Measurements from ENCODE around the gene STAT1.

STAT1 gene

DNA sequence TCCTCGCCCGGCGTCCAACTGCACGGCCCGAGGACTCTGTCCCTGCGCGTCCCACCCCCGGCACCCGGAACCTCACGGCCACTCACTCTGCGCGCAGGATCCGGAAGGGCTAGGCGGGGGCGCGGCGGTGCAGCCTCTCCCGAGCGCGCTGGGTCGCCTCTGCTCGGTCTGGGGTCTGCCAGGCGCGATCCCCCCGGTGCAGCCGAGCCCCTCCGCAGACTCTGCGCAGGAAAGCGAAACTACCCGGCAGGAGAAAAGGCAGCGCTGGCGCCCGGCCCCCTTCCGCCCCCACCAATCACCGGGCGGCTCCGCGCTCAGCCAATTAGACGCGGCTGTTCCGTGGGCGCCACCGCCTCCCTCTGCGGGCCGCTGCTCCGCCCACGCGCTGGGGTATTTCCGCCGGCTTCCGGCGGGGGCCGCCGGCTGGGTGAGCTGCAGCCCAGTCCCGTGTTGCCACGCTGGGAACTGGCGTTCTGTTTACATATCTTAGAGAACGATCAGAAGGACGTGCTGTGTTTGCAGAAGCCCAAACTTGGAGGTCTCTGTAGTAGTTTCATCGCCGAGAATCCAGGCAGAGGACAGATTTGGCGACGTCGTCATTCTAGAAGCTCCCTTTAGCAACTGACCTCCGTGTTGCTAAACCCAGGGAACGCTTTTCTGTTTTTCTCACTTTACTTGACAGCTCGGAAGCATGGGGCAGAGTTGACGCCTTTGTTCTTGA lies at the start of gene STAT1:
Gene STAT1, minus strand, starts transcription at position 240 of the 721 bp plus-strand sequence. CDS start 4,168 bp downstream, outside the sequence.
- Mint-ChIP-seq H3K4me3 (no peak within 1 kb of the TSS), H3K27ac (no peak within 1 kb of the TSS), H3K36me3 (ENCODE audit: low read depth) (peaks cover 31% of the 10 kb centered on the region), H3K27me3 (no peaks in the 10 kb centered on the region), H3K9me3 (peaks cover 12% of the 10 kb centered on the region), H3K4me1 (ENCODE audit: low read depth) (peaks cover 43% of the 10 kb centered on the region)

DNA sequence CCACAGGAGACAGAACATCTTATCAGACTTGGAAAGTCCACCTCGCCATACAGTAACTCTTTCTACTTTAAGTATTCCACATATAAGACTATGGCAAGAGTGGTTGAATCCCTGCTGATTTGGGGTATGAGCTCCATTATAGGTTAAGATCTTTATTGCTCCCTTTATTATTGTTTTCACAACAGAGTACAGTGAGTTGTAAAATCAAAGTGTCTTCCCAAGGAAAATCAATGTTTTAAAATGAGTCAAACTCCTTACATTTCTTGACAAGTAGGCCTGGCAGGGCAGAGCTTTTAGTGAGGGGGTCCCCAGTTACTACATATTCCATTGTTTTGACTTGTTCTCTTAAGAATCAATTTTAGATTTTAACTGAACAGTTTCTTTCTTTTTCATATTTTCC lies 49.6 kb upstream of the STAT1 start:
- Mint-ChIP-seq H3K9me3 (no peaks in the 10 kb centered on the region), H3K4me3 (peak overlapping the region; percentile 58), H3K27ac (peak overlapping the region; percentile 83), H3K36me3 (ENCODE audit: low read depth) (peaks cover 74% of the 10 kb centered on the region), H3K27me3 (no peaks in the 10 kb centered on the region), H3K4me1 (ENCODE audit: low read depth) (peaks cover 90% of the 10 kb centered on the region)

DNA sequence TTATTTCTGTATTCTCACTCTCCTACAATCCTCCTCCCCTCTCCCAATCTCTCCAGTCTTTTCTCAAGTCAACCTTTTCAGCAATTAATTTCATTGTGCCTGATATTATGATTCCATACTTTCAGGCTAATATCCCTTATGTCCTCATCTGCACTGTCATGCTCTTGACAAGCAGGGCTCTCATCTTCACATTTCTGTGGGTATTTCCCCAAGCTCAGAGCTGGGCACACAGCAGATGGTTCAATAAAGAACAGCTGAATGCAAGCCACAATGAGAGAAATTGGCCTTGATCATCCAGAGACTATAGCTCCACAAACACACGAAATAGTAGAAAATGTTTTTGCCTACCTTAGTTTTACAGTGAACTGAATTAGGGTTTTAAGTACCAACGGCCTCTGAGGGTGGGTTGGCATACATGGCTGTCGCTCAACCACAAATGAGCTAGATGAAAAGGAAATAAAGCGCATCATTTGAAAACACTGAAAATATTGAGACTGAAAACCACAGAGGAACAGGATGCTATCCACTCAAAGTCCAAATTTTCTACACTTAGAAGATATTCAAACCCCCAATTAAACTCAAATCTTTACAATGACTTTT lies 47.5 kb upstream of the STAT1 start:
- peaks cover 66% of the 10 kb centered on the region for H3K36me3 Mint-ChIP-seq (ENCODE audit: low read depth)
- H3K27me3 Mint-ChIP-seq: no peaks in the 10 kb centered on the region
- H3K4me3 Mint-ChIP-seq: peak overlapping the region; percentile 35
- H3K9me3 Mint-ChIP-seq: no peaks in the 10 kb centered on the region
- H3K27ac Mint-ChIP-seq: peak overlapping the region; percentile 88
- H3K4me1 Mint-ChIP-seq (ENCODE audit: low read depth): peaks cover 79% of the 10 kb centered on the region

DNA sequence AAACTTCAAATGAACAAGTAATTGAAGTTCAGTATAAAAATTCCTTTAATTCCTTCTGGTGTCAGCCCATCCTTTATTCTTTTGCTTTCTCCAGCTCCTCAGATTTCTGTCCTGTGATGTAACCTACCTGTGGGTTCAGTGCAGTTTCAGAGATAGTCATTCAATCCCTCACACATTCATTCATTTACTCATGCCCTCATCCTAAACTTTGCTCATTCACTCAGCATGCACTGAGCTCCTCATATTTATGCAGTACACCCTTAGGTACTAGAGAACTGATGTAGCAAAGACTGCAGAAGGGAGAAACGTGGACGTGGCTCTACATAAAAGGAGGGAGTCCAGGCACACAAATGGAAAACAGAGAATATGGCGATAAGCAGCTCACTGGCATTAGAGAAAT lies 45.3 kb upstream of the STAT1 start:
- peaks cover 68% of the 10 kb centered on the region for H3K36me3 Mint-ChIP-seq (ENCODE audit: low read depth)
- H3K27me3 Mint-ChIP-seq: no peaks in the 10 kb centered on the region
- H3K27ac Mint-ChIP-seq: peak overlapping the region; percentile 16
- H3K4me1 Mint-ChIP-seq (ENCODE audit: low read depth): peaks cover 73% of the 10 kb centered on the region
- H3K4me3 Mint-ChIP-seq: no peak overlapping the region
- H3K9me3 Mint-ChIP-seq: no peaks in the 10 kb centered on the region

DNA sequence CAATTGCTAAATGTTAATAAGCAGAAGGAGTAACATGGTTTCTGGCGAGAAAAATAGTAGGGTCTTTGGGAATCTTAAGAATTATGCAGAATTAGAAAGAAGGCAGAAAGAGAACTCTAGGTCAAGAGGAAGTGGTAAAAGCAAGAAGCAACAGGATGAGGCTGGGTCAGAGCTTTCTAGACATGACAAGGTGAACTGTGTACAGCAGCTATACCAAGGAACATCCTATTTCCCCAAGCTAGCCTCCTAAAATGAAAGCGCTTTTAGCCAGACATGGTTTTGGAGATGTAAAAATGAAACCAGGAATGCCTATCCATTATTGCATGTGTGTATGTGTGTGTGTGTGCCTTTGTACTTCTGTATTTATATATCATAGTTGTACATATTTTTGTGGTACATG lies 42.3 kb upstream of the STAT1 start:
- peaks cover 43% of the 10 kb centered on the region for H3K4me1 Mint-ChIP-seq (ENCODE audit: low read depth)
- peak overlapping the region; percentile 40 for H3K4me3 Mint-ChIP-seq
- peaks cover 48% of the 10 kb centered on the region for H3K36me3 Mint-ChIP-seq (ENCODE audit: low read depth)
- H3K9me3 Mint-ChIP-seq: no peaks in the 10 kb centered on the region
- H3K27ac Mint-ChIP-seq: peak overlapping the region; percentile 69
- H3K27me3 Mint-ChIP-seq: no peaks in the 10 kb centered on the region

DNA sequence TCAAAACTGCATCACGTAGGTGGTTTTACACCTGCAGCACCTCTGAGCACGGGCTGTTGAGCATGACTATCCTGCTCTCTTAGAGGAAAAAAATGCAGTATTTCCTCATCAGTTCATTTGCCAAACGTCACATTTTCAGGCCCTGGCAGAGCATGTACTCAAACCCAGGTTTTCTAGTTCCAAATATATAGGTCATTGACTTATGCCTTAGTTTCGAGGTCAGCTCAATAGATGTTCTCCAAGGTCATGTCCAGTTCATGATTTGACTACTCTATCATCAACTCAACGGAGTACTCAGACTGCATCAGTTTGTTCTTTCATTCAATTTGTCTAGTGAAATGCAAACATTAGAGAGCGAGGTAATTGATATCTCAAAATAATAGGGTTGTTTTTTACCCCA lies 39.3 kb upstream of the STAT1 start:
- no peak overlapping the region for H3K4me3 Mint-ChIP-seq
- H3K4me1 Mint-ChIP-seq (ENCODE audit: low read depth): peaks cover 25% of the 10 kb centered on the region
- H3K27ac Mint-ChIP-seq: no peak overlapping the region
- H3K27me3 Mint-ChIP-seq: no peaks in the 10 kb centered on the region
- no peaks in the 10 kb centered on the region for H3K9me3 Mint-ChIP-seq
- peaks cover 28% of the 10 kb centered on the region for H3K36me3 Mint-ChIP-seq (ENCODE audit: low read depth)

DNA sequence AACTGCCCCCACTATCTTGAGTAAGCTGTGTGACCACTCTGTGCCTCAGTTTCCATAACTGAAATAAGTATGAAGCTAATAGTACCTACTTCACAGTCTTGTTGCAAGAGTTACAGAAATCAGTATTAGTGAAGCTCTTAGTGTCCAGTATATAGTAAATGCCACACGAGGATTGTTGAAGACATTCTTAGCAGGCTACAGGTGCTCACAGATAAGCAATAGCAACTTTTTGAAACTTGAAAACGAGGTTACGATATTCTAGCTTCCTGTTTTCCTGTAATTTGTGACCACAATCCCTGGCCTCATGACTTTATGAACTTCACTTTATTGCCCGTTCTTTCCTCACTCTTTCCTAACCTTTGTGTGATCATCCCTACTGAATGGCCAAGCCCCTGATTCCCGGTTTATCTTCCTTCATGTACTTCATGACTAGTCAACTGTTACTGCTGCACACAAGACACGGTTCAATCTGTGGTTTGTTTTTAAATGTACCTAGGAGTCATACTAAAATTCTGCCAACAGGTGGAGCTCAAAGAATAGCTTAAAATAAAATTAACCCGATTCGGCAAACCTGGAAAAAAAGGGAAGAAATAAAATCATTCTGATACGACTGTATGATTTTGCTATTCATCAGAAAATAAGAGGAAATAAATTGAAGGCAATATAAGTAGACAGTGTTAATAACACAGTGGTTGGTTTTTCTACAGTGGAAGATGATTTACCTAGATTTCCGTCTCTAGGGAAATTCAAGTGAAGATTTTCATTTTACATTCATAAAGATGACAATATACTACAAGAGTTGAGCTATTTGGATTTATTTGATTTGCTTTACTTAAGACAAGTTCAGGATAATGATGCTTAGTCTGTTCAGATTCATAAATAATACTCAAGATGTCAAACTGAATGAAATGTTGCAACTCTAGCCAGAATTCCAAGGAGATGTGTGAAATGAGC lies 38.1 kb upstream of the STAT1 start:
- Mint-ChIP-seq H3K27ac (no peak overlapping the region), H3K4me1 (ENCODE audit: low read depth) (peaks cover 22% of the 10 kb centered on the region), H3K9me3 (no peaks in the 10 kb centered on the region), H3K4me3 (no peak overlapping the region), H3K36me3 (ENCODE audit: low read depth) (peaks cover 30% of the 10 kb centered on the region), H3K27me3 (no peaks in the 10 kb centered on the region)

DNA sequence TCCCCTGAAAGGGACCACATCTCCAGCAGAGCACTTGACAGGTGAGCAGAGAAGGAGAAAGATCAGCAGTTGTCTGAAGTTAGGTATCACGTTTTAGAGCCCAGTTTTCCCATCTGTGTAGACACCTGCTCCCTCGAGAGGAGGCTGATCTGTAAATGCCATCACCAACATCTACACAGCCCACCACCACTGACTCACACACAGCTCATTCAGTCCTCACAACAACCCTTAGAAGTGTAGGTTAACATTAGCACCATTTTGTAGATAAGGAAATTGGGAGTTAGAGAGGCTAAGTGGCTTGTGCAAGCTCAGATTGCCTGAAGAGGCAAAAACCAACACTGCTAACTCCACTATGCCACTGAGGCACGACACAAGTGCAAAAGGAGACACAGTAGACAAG lies 37.2 kb upstream of the STAT1 start:
- Mint-ChIP-seq H3K4me3 (no peak overlapping the region), H3K4me1 (ENCODE audit: low read depth) (peaks cover 12% of the 10 kb centered on the region), H3K36me3 (ENCODE audit: low read depth) (peaks cover 26% of the 10 kb centered on the region), H3K27me3 (no peaks in the 10 kb centered on the region), H3K27ac (no peak overlapping the region), H3K9me3 (no peaks in the 10 kb centered on the region)

DNA sequence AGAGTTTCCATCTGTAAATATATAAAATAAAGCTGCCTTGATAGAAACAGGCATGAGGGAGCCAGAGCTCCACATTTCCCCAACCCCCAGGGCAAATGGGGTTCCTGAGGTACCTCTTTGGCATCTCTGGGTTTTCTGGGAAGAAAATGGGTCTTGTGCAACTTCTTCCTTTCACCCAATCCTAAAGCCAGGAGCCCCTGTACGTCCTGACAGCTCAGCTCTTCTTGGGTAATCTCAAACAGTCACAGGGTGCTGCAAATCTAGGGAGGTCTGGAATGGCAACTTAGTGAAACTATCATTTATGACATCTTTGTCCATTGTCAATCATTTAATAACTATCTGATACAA lies 36.6 kb upstream of the STAT1 start:
- Mint-ChIP-seq H3K4me3 (no peak overlapping the region), H3K4me1 (ENCODE audit: low read depth) (peaks cover 7% of the 10 kb centered on the region), H3K27me3 (no peaks in the 10 kb centered on the region), H3K9me3 (no peaks in the 10 kb centered on the region), H3K36me3 (ENCODE audit: low read depth) (peaks cover 24% of the 10 kb centered on the region), H3K27ac (peak overlapping the region; percentile 22)

DNA sequence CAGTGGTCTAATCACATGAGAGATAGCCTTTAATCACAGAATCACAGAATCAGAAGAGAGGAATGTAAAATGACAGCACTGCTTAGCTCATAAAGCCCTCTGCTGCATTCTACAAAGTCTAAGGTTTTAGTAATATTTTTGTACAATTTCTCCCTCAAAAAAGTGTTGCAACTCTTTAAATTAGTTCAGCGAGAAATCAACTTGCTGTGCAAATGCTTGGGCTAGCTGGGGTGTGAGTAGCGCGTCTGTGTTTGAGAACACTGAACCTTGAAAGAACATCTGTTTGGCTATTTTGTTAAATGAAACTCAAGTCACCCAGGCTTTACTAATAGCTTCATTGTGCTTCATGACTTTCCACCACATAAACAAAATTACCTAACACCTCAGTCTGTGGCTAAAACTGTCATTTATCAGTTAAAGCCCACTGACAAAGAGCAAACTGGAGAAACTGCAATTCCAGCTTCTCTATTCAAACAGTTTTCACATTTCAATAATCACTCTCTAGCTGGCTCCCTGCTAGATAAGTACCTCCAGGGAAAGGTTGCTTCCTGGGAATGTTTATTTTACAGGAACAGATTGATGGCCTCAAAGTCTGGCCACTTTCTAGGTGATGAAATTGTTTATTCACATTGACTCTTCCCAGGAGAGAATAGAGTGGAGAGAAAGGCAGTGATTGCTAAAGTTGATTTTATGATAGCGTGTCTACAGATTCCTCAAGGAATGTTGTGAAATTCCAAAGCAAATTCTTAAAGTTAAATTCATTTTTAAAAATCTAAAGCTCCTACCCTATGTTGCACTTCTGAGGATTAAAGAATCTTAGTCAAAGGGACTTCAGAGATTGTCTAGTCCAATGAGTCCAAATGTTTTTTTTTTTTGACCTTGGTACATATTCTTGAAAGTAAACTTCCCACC lies 36.0 kb upstream of the STAT1 start:
- peaks cover 29% of the 10 kb centered on the region for H3K36me3 Mint-ChIP-seq (ENCODE audit: low read depth)
- H3K9me3 Mint-ChIP-seq: no peaks in the 10 kb centered on the region
- peaks cover 6% of the 10 kb centered on the region for H3K4me1 Mint-ChIP-seq (ENCODE audit: low read depth)
- no peaks in the 10 kb centered on the region for H3K27me3 Mint-ChIP-seq
- H3K27ac Mint-ChIP-seq: no peak overlapping the region
- no peak overlapping the region for H3K4me3 Mint-ChIP-seq

DNA sequence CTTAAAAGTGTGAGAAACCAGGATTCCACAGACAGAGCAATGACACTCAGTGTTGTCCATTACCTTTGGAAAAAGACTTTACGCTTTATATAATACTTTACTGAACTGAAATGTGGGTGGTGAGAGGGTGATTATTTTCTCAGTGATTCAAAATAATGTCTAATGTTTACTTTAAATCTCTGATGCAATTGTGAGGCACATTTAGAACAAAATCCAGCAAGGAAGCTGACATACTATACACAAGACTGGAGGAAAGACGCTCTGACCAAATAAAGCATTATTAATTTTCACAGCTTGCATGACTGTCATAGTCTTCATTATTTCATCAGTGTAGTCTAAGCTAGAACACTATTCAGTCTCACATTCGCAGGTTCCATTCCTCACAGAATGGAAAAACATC lies 34.1 kb upstream of the STAT1 start:
- H3K4me3 Mint-ChIP-seq: no peak overlapping the region
- H3K27ac Mint-ChIP-seq: no peak overlapping the region
- H3K36me3 Mint-ChIP-seq (ENCODE audit: low read depth): peaks cover 26% of the 10 kb centered on the region
- H3K27me3 Mint-ChIP-seq: no peaks in the 10 kb centered on the region
- H3K9me3 Mint-ChIP-seq: peaks cover 6% of the 10 kb centered on the region
- H3K4me1 Mint-ChIP-seq (ENCODE audit: low read depth): peaks cover 6% of the 10 kb centered on the region

DNA sequence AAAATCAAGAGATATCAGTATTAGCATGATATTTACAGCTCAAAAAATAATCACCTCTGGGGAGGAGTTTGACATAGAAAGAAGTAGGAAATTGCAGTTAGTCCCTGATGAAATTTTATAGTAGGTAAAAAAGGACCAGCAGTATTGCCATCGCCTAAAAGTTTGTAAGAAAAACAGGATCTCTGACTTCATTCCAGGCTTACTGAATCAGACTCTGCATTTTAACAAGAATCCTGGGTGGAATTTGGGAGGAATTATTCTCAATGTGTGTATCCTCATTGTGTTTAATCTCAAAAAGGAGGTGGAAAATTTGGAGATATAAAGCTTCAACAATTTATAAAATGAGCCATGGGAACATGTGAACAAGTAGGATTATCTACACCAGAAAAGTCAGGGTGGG lies 31.2 kb upstream of the STAT1 start:
- Mint-ChIP-seq H3K36me3 (ENCODE audit: low read depth) (peaks cover 30% of the 10 kb centered on the region), H3K4me1 (ENCODE audit: low read depth) (peaks cover 14% of the 10 kb centered on the region), H3K27me3 (no peaks in the 10 kb centered on the region), H3K4me3 (no peak overlapping the region), H3K9me3 (peaks cover 6% of the 10 kb centered on the region), H3K27ac (no peak overlapping the region)

DNA sequence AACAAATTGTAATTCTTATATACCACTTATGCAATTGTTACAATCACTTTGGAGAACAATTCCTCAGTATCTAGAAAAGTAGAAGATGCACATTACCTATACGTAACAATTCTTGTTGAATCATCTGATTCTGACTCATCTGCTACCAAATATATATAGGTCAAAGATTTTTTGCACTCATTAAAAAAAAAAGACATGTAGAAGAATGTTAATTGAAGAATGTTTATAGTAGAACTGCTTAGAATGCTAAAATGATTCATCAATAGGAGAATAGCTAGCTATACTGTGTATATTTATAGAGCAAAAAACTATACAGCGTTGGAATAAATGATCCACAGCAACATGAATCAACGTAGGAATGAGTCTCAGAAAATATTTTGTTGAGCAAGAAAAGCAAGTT lies 29.5 kb upstream of the STAT1 start:
- no peak overlapping the region for H3K27ac Mint-ChIP-seq

DNA sequence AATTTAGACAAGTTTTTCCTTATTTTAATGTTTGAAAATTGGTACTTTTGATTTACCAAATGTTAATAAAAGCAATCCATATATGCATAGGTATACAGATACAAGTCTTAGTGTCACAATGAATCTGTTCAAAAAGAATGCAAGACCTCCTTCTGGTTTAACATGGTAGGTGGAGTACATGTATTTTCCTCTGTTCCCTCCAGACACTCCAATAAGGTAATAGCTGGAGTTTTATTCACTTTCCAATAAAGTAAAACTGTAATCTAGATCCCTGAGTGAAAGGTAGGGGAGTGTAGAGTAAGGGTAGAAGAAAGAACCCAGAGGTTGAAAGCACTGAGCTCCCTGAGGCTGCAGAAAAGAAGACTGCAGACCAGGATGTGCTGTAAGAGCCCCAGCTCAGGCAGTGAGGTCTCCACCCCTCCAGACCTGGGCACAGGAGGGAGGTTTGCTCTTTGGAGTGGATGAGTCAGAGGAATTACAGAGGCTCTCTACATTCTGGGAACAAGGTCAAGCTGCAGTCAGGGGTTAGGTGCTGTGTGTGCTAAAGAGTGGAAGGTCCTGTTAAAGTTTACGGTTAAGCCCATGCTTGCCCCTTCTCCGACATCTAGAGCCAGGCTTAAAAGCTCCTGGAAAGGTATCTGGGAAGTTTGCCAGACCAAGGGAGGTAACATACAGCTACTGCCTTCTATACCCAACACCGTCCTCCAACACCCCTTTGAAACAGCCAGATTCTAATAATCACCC lies 27.6 kb upstream of the STAT1 start:
- Mint-ChIP-seq H3K9me3 (peaks cover 6% of the 10 kb centered on the region), H3K27me3 (no peaks in the 10 kb centered on the region), H3K27ac (peak overlapping the region; percentile 9), H3K4me1 (ENCODE audit: low read depth) (peaks cover 42% of the 10 kb centered on the region), H3K4me3 (no peak overlapping the region), H3K36me3 (ENCODE audit: low read depth) (peaks cover 60% of the 10 kb centered on the region)

More for the DNA sequence above, 29.5 kb upstream of the STAT1 start:
- Mint-ChIP-seq H3K4me1 (ENCODE audit: low read depth) (peaks cover 30% of the 10 kb centered on the region), H3K27me3 (no peaks in the 10 kb centered on the region), H3K4me3 (no peak overlapping the region), H3K9me3 (peaks cover 6% of the 10 kb centered on the region), H3K36me3 (ENCODE audit: low read depth) (peaks cover 46% of the 10 kb centered on the region)

Measured in stimulated activated naive CD8-positive, alpha-beta T cell treated with anti-CD3 and anti-CD28 coated beads, Interleukin-15, Interleukin-2, amounts not matched to agents 100 ng/mL and 50 ng/mL, for 24 hours (primary cell).